Fibroblast of lung (primary cell): ENCODE measurements around the gene HAL. TPM values are rescaled to one million over a fixed set of nuclear protein-coding genes. Genes with fewer than 3 reads are reported as not detected.

Experiments used
- DNase-seq, 2 donors: peaks; one replicate each; pipeline versions ENCODE4 v3.0.0 to v3.0.0-alpha.2; 2010; ENCODE audit warnings: low read depth in 2 of 2
- H2AFZ ChIP-seq: 2 replicates; pipeline ENCODE4 v1.5.1; 2012; ENCODE audit warnings: low read length, control low read depth, inconsistent platforms
- H3K27ac ChIP-seq: 2 replicates; pipeline ENCODE4 v1.5.1; 2011; ENCODE audit warnings: low read length, control low read depth; ENCODE audit not compliant: insufficient read depth
- H3K27me3 ChIP-seq: 2 replicates; pipeline ENCODE4 v1.5.1; 2011; ENCODE audit warnings: mild to moderate bottlenecking, low read length; ENCODE audit not compliant: control insufficient read depth, insufficient read depth
- H3K36me3 ChIP-seq: 2 replicates; pipeline ENCODE4 v1.5.1; 2011; ENCODE audit warnings: low read length; ENCODE audit not compliant: control insufficient read depth, insufficient read depth
- H3K4me1 ChIP-seq: 2 replicates; pipeline ENCODE4 v1.5.1; 2011; ENCODE audit warnings: low read length; ENCODE audit not compliant: control insufficient read depth, insufficient read depth; ENCODE audit errors: extremely low read depth
- H3K4me2 ChIP-seq: 2 replicates; pipeline ENCODE4 v1.5.1; 2011; ENCODE audit warnings: low read length, control low read depth; ENCODE audit not compliant: insufficient read depth; ENCODE audit errors: extremely low read depth
- H3K4me3 ChIP-seq, 4 experiments: fragments of 200-600 bp in 1 of 4; sonication (generic) in 1 of 4; replicated peaks in 1 of 4; 2 replicates each; pipeline ENCODE4 v1.5.1; 2011 to 2016; ENCODE audit warnings: low read length in 4 of 4, low read depth in 3 of 4, mild to moderate bottlenecking in 3 of 4, control low read depth in 2 of 4, inconsistent platforms in 1 of 4, mixed read lengths in 1 of 4; ENCODE audit not compliant: insufficient read depth in 1 of 4; ENCODE audit errors: control extremely low read depth in 1 of 4
- H3K79me2 ChIP-seq: 2 replicates; pipeline ENCODE4 v1.5.1; 2012; ENCODE audit warnings: mild to moderate bottlenecking, low read length, inconsistent platforms; ENCODE audit not compliant: control insufficient read depth, insufficient read depth
- H3K9ac ChIP-seq: 2 replicates; pipeline ENCODE4 v1.5.1; 2011; ENCODE audit warnings: mild to moderate bottlenecking, low read length, control low read depth; ENCODE audit not compliant: insufficient read depth
- H3K9me3 ChIP-seq: 2 replicates; pipeline ENCODE4 v1.5.1; 2012; ENCODE audit warnings: low read depth, low read length; ENCODE audit not compliant: control insufficient read depth, insufficient read depth
- H4K20me1 ChIP-seq: 2 replicates; pipeline ENCODE4 v1.5.1; 2011; ENCODE audit warnings: low read length; ENCODE audit not compliant: control insufficient read depth, insufficient read depth; ENCODE audit errors: extremely low read depth
- EZH2 ChIP-seq: IDR thresholded peaks from 2 replicates; pipeline ENCODE4 v1.5.1; 2012; ENCODE audit warnings: low read length, control low read depth, mild to moderate bottlenecking; ENCODE audit errors: missing control alignments
- polyA minus RNA-seq: library from RNA; depleted of rRNA, polyadenylated mRNA; stranded (reverse); fragments of >200 nt; gene quantifications from 2 replicates; pipeline ENCODE4 v1.2.3, GENCODE V29; 2011; ENCODE audit warnings: low replicate concordance
- polyA plus RNA-seq, 2 donors: library from polyadenylated mRNA; depleted of rRNA in 1 of 2; stranded (reverse) in 1 of 2; unstranded in 1 of 2; fragments of >200 nt; gene quantifications; 2 replicates each; pipeline ENCODE4 v1.2.1, GENCODE V29; 2011 to 2012; ENCODE audit warnings: missing spikeins in 1 of 2
- total RNA-seq: library from RNA; depleted of rRNA; stranded (reverse); fragments of >200 nt; gene quantifications from 2 replicates; pipeline ENCODE4 v1.2.1, GENCODE V29; 2014
- TF ChIP-seq, protein P1 (sequence below), 2 donors: IDR thresholded peaks in 1 of 2; conservative IDR thresholded peaks in 1 of 2; 1 replicate in 1 of 2; 2 replicates in 1 of 2; pipeline ENCODE4 v1.5.1; 2011 to 2012; ENCODE audit warnings: low read length in 2 of 2, control low read depth in 1 of 2, inconsistent platforms in 1 of 2, low read depth in 1 of 2, mild to moderate bottlenecking in 1 of 2

HAL gene
- total RNA-seq, result 0.17 TPM in 1 of 2 replicates, not detected in the other
- polyA plus RNA-seq, result 0.02 TPM in 1 of 2 replicates, not detected in the other
- polyA plus RNA-seq (2012), result 0.06 and 0.09 TPM in 2 replicates
- polyA minus RNA-seq, result not detected in 2 replicates

DNA sequence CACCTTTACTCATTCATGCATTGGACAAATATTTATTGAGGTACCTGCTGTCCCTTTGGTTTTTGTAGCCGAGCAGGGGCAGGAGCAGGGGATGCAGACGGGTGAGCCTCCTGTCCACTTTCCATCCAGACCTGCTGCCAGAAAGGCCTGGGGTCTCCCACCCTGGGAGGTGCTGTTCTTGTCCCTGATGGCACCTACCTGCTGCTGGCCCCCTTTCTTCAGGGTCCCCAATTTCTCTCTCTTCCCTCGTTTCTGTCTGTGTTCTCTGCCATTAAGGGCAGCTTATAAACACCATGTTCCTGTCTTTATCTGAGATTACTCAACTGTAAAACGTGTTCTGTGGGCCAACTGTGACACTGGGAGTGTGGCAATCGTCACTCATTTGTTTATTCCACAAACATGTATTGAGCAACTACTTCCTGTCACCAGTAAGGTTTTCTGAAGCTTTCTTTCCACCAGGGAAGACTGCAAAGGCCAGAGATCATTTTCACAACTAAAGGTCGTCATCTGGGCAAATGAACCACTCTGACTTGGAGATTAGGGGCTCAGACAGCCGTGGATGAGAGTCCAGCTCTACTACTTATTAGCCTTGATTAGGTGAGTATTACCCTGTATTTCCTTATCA lies at the start of gene HAL:
Gene HAL (minus strand): TSS at position 311 of the 625 bp plus-strand sequence. CDS start 434 bp downstream, outside the sequence.
- Histone ChIP-seq H3K4me2 (no peak within 1 kb of the TSS), H3K79me2 (no peaks in the 10 kb centered on the region), H3K27ac (no peak within 1 kb of the TSS), H3K9me3 (no peaks in the 10 kb centered on the region), H3K27me3 (no peaks in the 10 kb centered on the region), H3K36me3 (no peaks in the 10 kb centered on the region), H2AFZ (no peak within 1 kb of the TSS), H3K4me3 (no peak within 1 kb of the TSS), H4K20me1 (no peaks in the 10 kb centered on the region), H3K9ac (no peak within 1 kb of the TSS), H3K4me1 (no peaks in the 10 kb centered on the region)
- TF ChIP-seq EZH2, result no peak
- TF ChIP-seq, protein P1, sequence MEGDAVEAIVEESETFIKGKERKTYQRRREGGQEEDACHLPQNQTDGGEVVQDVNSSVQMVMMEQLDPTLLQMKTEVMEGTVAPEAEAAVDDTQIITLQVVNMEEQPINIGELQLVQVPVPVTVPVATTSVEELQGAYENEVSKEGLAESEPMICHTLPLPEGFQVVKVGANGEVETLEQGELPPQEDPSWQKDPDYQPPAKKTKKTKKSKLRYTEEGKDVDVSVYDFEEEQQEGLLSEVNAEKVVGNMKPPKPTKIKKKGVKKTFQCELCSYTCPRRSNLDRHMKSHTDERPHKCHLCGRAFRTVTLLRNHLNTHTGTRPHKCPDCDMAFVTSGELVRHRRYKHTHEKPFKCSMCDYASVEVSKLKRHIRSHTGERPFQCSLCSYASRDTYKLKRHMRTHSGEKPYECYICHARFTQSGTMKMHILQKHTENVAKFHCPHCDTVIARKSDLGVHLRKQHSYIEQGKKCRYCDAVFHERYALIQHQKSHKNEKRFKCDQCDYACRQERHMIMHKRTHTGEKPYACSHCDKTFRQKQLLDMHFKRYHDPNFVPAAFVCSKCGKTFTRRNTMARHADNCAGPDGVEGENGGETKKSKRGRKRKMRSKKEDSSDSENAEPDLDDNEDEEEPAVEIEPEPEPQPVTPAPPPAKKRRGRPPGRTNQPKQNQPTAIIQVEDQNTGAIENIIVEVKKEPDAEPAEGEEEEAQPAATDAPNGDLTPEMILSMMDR (conservative IDR thresholded peaks at IDR 0.05 in 1 of 2, IDR thresholded peaks at IDR 0.05 in 1 of 2; ENCODE audit: low read depth in 1 of 2, low read length in 2 of 2), result no peak
- DNase-seq, result no peak

GRCh38 chr12:96045566-96045965 lies 49.4 kb upstream of the HAL start:
- no peak for DNase-seq
- no peak overlapping the region for H3K4me2 ChIP-seq
- H4K20me1 ChIP-seq, result no peaks in the 10 kb centered on the region
- H3K27me3 ChIP-seq, result no peaks in the 10 kb centered on the region
- H3K4me3 ChIP-seq, result no peak overlapping the region
- no peak for TF ChIP-seq EZH2
- TF ChIP-seq, protein P1 (conservative IDR thresholded peaks at IDR 0.05 in 1 of 2, IDR thresholded peaks at IDR 0.05 in 1 of 2; ENCODE audit: low read depth in 1 of 2, low read length in 2 of 2), result no peak
- no peak overlapping the region for H3K9ac ChIP-seq
- peaks cover 8% of the 10 kb centered on the region for H3K4me1 ChIP-seq
- H3K79me2 ChIP-seq, result no peaks in the 10 kb centered on the region
- no peaks in the 10 kb centered on the region for H3K9me3 ChIP-seq
- H3K27ac ChIP-seq, result no peak overlapping the region
- H3K36me3 ChIP-seq, result no peaks in the 10 kb centered on the region
- no peak overlapping the region for H2AFZ ChIP-seq

DNA sequence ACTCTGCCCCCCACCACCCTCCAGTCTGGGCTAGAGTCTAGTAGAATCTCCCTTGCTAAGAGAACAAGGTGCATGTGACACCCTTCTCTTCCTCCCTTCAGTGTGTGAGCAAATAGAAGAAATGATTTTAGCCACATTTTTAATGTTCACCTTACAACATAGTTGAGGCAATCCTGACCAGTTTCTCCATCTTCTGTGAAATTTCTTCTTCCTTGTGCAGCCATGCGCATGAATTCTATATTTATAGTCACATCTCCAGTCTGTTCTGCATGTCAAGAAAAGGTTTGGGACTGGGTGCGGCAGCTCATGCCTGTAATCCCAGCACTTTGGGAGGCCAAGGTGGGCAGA lies 48.8 kb upstream of the HAL start:
- no peak for DNase-seq
- Histone ChIP-seq H3K4me2 (no peak overlapping the region), H3K27me3 (no peaks in the 10 kb centered on the region), H3K9me3 (no peaks in the 10 kb centered on the region), H2AFZ (no peak overlapping the region), H3K9ac (no peak overlapping the region), H4K20me1 (no peaks in the 10 kb centered on the region), H3K4me3 (no peak overlapping the region), H3K79me2 (no peaks in the 10 kb centered on the region), H3K36me3 (no peaks in the 10 kb centered on the region), H3K4me1 (peaks cover 8% of the 10 kb centered on the region), H3K27ac (no peak overlapping the region)
- TF ChIP-seq EZH2, result no peak
- TF ChIP-seq, protein P1 (conservative IDR thresholded peaks at IDR 0.05 in 1 of 2, IDR thresholded peaks at IDR 0.05 in 1 of 2; ENCODE audit: low read depth in 1 of 2, low read length in 2 of 2), result no peak
